ENCODE measurements around the gene ABHD12B. TPM values are rescaled to one million over a fixed set of nuclear protein-coding genes. Genes with fewer than 3 reads are reported as not detected.

Gene ABHD12B
- total and polyA plus RNA-seq, 2 donors (not counting 1 experiment from before 2014, with no cell fraction given): under 0.01 TPM; not detected in 1

DNA sequence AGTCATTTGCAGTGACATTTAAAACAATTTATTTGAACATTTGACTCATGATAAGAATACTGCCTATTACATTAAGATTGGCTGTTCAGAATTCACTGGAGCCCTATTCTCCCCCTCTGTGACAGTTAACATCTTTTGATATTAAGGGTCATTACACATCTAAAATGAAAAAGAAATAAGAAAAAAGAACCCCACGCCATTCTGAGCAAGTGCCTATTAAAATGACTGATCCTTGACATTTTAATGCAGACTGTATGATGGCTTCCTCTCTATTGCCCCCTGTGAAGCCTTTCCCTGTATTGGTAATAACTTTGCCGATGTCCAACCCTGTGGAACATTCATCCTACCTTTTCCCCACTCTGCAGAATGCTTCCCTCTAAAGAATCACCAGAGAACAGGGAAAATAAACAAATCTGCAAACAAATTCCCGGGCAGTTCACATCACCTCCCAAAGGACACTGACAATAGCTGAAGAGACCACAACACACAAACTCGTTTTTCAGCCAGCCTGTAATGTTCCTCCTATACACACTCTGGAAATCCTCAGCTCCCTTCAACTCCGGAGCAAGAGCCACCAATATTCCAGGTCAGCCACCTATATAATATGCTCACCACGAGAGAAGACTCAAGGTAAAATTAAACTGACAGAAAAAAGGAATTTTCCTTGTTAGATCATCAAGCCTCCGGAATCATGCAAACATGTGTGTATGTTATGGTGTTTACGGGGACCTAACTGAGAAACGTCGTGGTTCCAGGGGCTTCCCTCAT, 42.9 kb upstream of the ABHD12B start:
- Histone ChIP-seq H3K9ac (ENCODE audit: insufficient read depth, low read length) (no peak overlapping the region), H3K4me3 (replicated peaks in 1 of 4; ENCODE audit: control extremely low read depth in 1 of 4, insufficient read depth in 1 of 4, low read depth in 3 of 4, low read length in 4 of 4) (peak overlapping the region in 3 of 4 experiments; percentile 68 to 81 (median 73)), H3K36me3 (ENCODE audit: control insufficient read depth, insufficient read depth, low read length) (no peaks in the 10 kb centered on the region), H3K27me3 (ENCODE audit: control insufficient read depth, insufficient read depth, low read length) (no peaks in the 10 kb centered on the region), H3K79me2 (ENCODE audit: control insufficient read depth, insufficient read depth, low read length) (peaks cover 55% of the 10 kb centered on the region), H3K9me3 (ENCODE audit: control insufficient read depth, insufficient read depth, low read depth, low read length) (no peaks in the 10 kb centered on the region), H3K27ac (ENCODE audit: insufficient read depth, low read length) (no peak overlapping the region), H4K20me1 (ENCODE audit: control insufficient read depth, extremely low read depth, insufficient read depth, low read length) (no peaks in the 10 kb centered on the region), H2AFZ (ENCODE audit: low read length) (no peak overlapping the region), H3K4me1 (ENCODE audit: control insufficient read depth, extremely low read depth, insufficient read depth, low read length) (peaks cover 7% of the 10 kb centered on the region), H3K4me2 (ENCODE audit: extremely low read depth, insufficient read depth, low read length) (peak overlapping the region; percentile 71)
- no peak for TF ChIP-seq EZH2 (IDR thresholded peaks at IDR 0.05; ENCODE audit: low read length, missing control alignments)
- TF ChIP-seq, protein P1, sequence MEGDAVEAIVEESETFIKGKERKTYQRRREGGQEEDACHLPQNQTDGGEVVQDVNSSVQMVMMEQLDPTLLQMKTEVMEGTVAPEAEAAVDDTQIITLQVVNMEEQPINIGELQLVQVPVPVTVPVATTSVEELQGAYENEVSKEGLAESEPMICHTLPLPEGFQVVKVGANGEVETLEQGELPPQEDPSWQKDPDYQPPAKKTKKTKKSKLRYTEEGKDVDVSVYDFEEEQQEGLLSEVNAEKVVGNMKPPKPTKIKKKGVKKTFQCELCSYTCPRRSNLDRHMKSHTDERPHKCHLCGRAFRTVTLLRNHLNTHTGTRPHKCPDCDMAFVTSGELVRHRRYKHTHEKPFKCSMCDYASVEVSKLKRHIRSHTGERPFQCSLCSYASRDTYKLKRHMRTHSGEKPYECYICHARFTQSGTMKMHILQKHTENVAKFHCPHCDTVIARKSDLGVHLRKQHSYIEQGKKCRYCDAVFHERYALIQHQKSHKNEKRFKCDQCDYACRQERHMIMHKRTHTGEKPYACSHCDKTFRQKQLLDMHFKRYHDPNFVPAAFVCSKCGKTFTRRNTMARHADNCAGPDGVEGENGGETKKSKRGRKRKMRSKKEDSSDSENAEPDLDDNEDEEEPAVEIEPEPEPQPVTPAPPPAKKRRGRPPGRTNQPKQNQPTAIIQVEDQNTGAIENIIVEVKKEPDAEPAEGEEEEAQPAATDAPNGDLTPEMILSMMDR (conservative IDR thresholded peaks at IDR 0.05 in 1 of 2, IDR thresholded peaks at IDR 0.05 in 1 of 2; ENCODE audit: low read depth in 1 of 2, low read length in 2 of 2): no peak
- DNase-seq (ENCODE audit: low read depth in 2 of 2): no peak

DNA sequence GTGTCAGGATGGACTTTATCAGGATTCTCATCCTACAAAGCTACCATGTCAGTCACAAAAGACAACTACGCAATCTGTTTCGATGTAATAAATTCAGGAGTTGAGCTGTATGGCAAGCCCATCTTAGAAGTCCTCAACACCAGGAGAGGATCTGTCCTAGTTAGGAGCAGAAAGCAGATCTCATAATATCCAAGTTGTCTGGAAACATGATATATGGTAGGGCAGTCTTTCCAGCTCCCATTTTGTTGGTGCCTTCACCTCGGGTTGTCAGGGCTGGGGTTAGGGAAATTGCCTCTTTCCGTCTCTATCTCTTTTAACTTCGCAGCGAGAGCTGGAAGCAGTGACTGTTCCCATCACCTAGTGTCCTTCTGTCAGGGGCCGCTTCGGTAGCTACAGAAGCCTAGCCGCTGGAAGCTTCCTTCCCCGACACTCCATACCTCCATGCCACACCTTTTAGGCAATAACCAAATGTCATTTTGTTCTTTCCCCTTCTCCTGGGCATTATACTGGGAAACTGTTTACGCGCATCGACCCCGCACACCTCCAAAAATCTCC, 42.3 kb upstream of the ABHD12B start:
- Histone ChIP-seq H3K27me3 (ENCODE audit: control insufficient read depth, insufficient read depth, low read length) (no peaks in the 10 kb centered on the region), H3K9me3 (ENCODE audit: control insufficient read depth, insufficient read depth, low read depth, low read length) (no peaks in the 10 kb centered on the region), H3K9ac (ENCODE audit: insufficient read depth, low read length) (no peak overlapping the region), H3K79me2 (ENCODE audit: control insufficient read depth, insufficient read depth, low read length) (peaks cover 51% of the 10 kb centered on the region), H3K4me1 (ENCODE audit: control insufficient read depth, extremely low read depth, insufficient read depth, low read length) (peaks cover 6% of the 10 kb centered on the region), H3K36me3 (ENCODE audit: control insufficient read depth, insufficient read depth, low read length) (no peaks in the 10 kb centered on the region), H4K20me1 (ENCODE audit: control insufficient read depth, extremely low read depth, insufficient read depth, low read length) (no peaks in the 10 kb centered on the region), H2AFZ (ENCODE audit: low read length) (no peak overlapping the region), H3K4me3 (replicated peaks in 1 of 4; ENCODE audit: control extremely low read depth in 1 of 4, insufficient read depth in 1 of 4, low read depth in 3 of 4, low read length in 4 of 4) (peak overlapping the region; percentile 47 to 81 (median 70)), H3K27ac (ENCODE audit: insufficient read depth, low read length) (no peak overlapping the region), H3K4me2 (ENCODE audit: extremely low read depth, insufficient read depth, low read length) (peak overlapping the region; percentile 71)
- no peak for TF ChIP-seq EZH2 (IDR thresholded peaks at IDR 0.05; ENCODE audit: low read length, missing control alignments)
- TF ChIP-seq, protein P1 (conservative IDR thresholded peaks at IDR 0.05 in 1 of 2, IDR thresholded peaks at IDR 0.05 in 1 of 2; ENCODE audit: low read depth in 1 of 2, low read length in 2 of 2): no peak
- no peak for DNase-seq (ENCODE audit: low read depth in 2 of 2)

DNA sequence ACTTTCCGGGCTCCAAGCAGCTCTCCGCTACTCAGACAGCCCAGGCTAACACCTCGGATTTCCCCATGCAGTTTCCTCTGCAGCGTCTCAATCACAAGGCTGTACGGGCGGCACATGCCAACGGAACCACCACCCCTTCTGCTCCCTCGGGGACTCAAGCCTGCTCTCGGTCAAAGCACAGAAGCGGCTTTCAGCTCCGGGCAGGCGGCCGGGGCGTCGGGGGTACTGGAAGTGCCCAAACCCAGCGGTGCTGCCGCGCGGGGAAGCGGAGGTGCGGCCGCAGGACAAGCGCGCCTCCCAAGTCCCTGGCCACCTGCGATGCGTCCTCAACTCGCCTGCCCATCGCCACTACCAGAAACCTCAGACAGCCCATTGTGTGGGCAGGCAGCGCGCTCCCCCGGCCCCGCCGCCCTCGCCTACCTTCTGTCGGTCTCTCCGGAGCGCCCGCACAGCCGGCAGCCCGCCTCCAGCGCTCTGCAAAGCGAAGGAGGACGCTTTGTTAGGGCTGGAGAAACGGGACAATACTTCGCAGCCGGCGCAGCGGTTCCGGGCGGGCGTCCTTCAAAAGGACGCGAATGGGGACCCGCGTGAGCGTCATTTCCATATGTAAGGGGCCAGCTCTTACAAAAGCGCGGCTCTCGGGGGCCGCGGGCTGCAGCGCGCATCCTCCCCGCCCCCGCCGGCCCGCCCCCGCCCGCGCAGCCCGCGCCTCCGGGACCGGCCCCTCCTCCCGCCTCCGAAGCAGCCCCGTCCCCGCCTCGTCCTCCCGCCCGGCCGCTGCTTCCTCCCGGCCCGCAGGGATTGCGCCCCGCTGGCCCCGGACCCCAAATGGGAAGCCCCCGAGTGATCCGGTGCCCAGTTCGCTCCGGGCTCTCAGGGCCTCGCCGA, 41.6 kb upstream of the ABHD12B start:
- H3K4me3 ChIP-seq (replicated peaks in 1 of 4; ENCODE audit: control extremely low read depth in 1 of 4, insufficient read depth in 1 of 4, low read depth in 3 of 4, low read length in 4 of 4): peak overlapping the region; percentile 47 to 81 (median 72)
- peak overlapping the region; percentile 55 for H2AFZ ChIP-seq (ENCODE audit: low read length)
- peak overlapping the region; percentile 71 for H3K4me2 ChIP-seq (ENCODE audit: extremely low read depth, insufficient read depth, low read length)
- no peaks in the 10 kb centered on the region for H3K9me3 ChIP-seq (ENCODE audit: control insufficient read depth, insufficient read depth, low read depth, low read length)
- no peaks in the 10 kb centered on the region for H3K27me3 ChIP-seq (ENCODE audit: control insufficient read depth, insufficient read depth, low read length)
- DNase-seq (ENCODE audit: low read depth in 2 of 2): peak; percentile 41 to 52
- H3K9ac ChIP-seq (ENCODE audit: insufficient read depth, low read length): peak overlapping the region; percentile 71
- no peaks in the 10 kb centered on the region for H4K20me1 ChIP-seq (ENCODE audit: control insufficient read depth, extremely low read depth, insufficient read depth, low read length)
- no peak for TF ChIP-seq EZH2 (IDR thresholded peaks at IDR 0.05; ENCODE audit: low read length, missing control alignments)
- TF ChIP-seq, protein P1 (conservative IDR thresholded peaks at IDR 0.05 in 1 of 2, IDR thresholded peaks at IDR 0.05 in 1 of 2; ENCODE audit: low read depth in 1 of 2, low read length in 2 of 2): no peak
- no peaks in the 10 kb centered on the region for H3K36me3 ChIP-seq (ENCODE audit: control insufficient read depth, insufficient read depth, low read length)
- H3K27ac ChIP-seq (ENCODE audit: insufficient read depth, low read length): peak overlapping the region; percentile 59
- H3K4me1 ChIP-seq (ENCODE audit: control insufficient read depth, extremely low read depth, insufficient read depth, low read length): peaks cover 6% of the 10 kb centered on the region
- H3K79me2 ChIP-seq (ENCODE audit: control insufficient read depth, insufficient read depth, low read length): peaks cover 44% of the 10 kb centered on the region

Measured in fibroblast of lung (primary cell).